Stimulated activated CD4-positive, alpha-beta T cell treated with anti-CD3 and anti-CD28 coated beads, Interleukin-1b, Interleukin-23, amount 100 ng/mL, for 1 hour (primary cell): Measurements from ENCODE around the gene PAPPA.

Experiments
- DNase-seq, 2 donors: peaks; one replicate each; pipeline ENCODE4 v3.0.0-alpha.2; 2020; ENCODE audit warnings: low read depth in 2 of 2

Gene PAPPA

DNA sequence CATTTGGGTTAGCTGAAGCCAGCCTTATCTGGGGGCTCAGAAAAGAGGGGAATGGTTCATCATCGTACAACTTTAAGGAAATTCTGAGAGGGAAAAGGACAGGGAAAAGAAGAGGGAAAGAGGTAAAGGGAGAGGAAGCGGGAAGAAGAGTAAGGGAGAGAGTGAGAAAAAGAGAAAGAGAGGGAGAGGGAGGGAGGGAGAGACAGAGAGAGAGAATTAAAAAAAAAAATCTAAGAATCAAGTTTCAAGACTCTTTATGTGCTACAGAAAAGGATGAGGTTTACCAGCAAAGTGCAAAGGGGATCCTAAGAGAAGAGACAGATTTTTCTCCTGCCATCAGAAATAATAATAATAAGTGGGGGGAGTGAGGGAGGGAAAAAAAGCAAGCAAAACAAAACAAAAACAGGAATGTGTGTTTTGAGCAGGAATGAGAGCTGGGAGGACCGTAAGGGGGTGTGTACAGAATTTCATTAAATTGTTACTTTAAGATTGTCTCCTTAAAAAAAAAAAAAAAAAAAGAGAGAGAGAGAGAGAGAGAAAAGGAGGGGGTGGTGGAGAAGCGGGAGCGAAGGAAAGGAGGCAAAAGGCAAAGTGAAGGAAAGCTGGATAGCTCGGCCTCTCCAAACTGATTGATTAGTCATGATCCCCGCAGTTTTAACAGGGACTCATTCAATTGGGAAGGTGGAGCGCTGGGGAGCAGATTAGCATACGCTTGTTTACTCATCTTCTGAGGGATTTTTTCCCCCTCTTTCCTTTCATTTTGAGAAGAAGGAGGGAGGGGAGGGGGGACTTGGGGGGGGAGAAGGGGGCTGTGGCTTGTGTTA lies 438 bp upstream of the PAPPA start:
- DNase-seq: no peak

DNA sequence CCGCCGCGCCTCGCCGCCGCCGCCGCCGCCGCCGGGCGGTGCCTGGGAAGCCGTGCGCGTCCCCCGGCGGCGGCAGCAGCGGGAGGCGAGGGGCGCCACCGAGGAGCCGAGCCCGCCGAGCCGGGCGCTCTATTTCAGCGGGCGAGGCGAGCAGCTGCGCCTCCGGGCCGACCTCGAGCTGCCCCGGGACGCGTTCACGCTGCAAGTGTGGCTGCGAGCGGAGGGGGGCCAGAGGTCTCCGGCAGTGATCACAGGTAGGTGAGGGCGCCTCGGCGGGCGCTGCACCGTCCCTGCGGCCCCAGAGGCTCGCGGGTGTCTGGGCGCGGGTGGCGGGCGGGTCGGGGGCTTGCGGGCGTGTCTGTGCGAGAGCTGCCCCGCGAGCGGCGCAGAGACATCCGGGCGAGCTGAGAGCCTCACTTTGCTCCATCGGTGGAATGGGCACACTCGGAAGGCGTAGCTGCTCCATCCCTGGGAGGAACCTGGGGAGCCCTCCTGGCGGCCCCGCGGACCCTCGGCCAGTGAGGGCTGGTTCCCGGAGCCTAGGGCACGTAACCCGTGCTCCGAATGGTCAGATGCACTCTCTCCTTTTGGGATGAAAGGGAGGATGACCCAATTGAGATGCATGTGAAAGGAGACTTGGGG lies 864 bp downstream of the PAPPA start:
- no peak for DNase-seq

DNA sequence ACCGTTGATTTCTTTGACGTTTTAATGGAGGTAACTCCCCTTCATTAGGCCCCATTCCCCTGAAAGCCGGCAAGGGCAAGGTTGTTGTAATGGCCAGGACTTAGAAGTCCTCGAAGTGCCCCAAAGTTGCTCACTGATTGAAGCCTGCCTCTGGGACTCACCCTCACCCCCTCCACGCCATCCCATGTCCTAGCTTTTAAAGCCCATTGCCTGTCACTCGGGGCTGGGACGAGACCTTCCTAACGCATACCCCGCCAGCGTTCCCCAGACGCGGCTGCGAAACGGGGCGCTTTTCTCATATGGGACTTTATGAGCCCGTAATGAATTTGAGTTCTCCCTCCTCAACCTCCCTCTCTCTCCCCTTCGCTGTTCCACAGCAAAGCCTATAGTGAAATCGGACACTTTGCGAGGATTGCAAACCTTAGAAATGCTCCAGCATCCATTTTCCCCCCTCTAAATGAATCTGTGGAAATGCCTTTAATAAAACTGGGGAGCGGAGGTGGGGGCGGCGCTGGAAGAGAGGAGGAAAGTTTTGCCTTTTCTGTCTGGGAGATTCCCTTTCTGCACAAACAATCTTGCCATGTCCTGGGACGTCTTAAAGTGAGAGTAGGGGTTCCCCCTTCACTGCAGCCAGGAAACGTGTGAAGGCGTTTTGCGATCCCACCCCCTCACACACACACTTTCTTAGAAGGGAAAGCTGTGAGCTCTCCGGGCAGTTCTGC lies 1.5 kb downstream of the PAPPA start:
- DNase-seq: no peak

- DNase-seq: no peak
Measured at GRCh38 chr9:116155698-116156039, 2.1 kb downstream of the PAPPA start.

DNA sequence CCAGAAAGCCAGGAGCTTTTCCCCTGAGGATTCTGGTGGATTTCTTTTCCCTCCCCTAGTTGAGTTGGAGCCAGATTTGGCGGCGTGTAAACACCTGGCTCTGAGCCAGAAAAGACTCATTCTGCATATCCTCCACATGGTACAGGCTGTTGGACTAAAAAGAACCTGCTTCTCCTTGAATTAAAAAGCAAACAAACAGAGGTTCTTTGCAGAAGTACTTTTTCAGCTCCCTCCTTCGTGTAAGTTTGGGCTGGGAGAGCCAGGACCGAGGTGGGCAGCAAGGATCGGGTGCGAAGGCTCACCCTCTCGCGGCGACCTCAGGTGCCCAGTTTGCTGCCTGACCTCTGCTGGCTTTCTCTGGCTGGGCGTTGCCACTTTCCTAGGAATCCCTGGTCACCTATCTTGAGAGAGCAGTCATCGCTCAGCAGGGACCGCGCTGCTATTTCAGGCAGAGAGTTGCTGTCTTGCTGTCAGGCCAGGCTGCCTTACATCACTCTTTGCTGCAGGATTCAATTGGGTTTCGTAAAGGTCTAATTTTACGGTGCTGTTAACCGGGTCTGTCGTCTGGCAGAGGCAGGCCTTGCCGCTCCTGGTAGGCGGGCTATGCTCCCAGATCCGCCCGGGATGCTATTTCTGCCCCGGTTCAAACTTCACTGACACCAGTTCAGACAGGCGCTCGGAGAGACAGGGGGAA lies 3.2 kb downstream of the PAPPA start:
- DNase-seq: no peak

DNA sequence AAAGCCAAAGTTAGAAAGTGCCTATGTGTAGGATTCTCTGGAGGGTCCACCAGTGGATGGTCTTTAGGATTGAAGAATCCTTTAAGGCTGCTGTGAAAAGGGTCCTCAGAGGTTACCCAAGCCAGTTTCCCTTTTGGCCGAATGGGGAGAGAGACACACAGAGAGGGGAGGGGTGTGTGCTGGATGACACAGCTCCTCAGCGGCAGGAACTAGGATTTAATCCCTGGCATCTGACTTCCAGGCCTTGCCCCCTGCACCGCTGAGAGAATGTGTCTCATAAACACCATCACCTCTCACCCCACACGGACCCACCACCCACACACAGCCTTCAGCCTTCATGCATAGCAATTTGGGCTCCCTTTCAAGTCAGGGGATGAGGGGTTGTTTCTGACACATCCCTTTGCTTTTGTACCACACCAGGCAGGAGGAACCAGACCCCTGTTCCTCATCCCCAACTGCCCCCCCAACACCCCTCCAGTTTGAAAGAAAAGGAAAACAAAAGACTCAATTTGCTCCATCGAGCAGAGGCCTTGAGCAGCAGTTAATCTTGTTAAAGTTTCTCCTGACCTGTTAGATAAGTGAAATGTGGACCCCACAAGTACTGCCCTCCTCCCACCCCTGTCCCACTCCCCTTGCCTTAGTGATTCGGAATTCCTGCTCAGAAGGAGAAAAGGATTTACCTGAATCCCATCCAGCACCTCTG lies 4.0 kb downstream of the PAPPA start:
- no peak for DNase-seq

DNA sequence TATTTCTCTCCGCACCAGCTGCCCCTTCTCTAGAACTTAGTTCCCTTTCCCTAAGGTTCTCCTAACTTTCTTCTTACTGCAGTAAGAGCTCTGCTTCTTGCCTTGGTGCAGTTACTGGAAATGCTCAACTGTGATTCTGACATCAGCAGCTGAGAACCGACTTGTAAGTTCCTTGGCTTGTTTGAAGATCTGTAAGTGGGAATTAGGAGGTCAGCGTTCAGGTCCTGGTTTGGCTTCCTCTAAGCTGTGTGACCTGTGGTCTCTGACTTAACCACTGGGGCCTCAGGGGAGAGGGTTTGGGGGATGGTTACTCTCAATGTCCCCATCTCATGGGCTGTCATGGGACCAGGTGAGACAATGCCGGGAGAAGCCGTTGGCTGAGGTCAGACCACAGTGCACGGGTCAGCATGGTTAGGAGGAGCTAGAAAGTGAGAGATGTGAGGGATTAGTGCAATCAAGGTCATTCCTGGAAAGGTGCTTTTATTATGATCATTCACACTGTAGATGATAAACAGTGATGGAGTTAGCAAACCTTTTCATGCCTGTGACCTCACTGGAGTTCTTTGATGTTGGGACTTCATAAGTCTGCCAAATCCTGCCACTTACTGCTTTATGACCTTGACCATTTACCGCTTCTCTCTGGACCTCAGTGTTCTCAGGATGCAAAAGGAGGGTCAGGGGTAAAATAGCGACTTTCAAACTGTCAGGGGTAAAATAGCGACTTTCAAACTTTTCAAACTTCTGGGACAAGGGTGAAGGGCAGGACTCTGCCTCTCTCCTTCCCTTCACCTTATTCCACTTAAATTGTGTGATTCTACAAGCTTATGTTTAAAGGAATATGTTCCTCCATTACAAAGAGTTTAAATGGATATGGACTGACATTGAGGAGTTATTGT lies 7.3 kb downstream of the PAPPA start:
- DNase-seq: no peak

DNA sequence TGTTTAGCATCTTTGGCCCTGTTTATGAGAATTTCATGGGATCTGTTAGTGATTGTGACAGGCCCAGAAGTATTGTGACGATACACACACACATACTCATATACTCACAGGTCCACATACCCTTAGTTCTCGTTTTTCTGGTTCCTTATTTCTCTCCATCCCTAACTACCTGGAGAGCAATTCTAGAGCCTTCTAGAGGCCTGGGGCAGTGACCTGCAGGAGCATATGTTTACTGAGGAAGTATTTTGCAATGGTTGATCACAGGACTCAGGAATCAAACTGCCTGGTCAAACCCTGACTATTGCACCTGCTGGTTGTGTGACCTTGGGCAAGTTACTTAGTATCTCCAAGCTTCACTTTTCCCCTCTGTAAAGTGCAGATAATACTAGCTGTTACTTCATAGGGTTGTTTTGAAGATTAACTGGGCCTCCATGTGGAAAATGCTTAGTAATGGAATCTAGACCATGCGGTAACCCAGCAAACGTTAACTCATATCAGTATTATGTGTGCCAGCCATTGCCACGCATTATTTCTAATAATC lies 8.7 kb downstream of the PAPPA start:
- no peak for DNase-seq

DNA sequence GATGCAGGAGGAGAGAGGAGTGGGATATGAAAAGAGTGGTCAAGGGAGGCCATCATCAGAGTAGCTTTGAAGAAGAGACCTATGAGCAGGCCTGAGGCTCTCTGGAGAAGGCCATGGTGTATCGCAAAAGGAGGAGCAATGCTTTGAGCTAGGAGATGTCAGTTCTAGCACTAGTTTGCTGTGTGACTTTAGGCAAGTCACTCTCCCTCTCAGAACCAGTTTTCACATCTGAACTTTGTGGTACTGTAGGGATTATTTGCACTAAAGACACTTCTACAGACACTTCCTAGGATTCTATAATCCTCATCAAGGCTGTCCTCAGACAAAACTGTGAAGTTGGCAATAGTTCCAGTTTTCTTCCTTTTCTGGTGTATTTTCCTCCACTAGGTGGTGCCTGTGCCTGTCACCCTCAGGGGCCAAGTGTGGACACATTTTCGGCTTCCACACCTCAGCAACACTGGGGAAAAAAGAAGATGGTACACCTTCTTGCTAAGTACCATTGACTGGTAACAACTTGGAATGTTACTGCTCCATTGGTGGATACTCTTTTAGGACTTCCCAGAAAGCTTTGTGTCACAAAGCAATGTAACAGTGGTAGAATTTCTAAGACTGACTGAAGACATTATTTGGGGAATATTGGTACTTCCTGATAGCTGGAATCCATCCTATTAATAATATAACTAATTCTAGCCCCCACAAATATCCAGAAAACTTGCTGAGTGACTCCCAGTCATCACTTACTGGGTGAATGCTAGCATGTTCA lies 9.9 kb downstream of the PAPPA start:
- DNase-seq: no peak

DNA sequence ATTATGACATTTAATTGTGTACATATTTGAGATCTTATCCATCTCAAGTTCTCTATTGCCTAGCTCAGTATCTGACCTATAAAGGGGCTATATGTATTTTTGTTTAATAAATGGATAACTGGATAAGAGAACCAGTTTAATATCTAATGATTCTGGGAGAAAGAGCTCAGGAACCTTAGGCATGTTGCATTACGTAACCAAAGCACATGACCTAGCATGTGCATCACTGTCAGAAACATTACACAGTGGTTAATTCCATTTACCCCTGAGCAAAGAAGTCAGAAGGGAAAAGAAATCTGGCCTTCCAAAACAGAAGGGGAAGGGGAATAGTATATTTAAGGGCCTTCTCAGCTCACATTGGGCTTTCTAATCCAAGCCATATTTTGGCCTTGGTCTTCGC lies 12.3 kb downstream of the PAPPA start:
- no peak for DNase-seq

DNA sequence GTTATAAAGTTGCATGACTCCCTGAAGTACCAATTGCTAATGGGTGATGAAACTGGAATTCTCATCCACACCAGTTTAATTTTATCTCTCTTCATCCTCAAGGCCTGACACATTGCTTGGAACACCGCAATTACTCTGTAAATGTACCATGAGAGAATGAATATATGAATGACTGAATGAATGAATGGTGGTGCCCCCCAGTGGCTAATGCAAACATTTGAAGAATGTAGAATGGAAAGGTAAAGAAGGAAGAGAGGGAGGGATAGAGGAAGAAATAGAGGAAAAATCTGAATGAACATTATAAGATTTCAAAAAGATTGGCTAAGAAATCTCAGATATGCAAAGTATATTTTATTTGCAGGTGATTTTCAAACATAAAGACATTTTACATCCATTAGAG lies 13.1 kb downstream of the PAPPA start:
- DNase-seq: no peak

GRCh38 chr9:116168231-116168630 lies 14.6 kb downstream of the PAPPA start:
- no peak for DNase-seq

DNA sequence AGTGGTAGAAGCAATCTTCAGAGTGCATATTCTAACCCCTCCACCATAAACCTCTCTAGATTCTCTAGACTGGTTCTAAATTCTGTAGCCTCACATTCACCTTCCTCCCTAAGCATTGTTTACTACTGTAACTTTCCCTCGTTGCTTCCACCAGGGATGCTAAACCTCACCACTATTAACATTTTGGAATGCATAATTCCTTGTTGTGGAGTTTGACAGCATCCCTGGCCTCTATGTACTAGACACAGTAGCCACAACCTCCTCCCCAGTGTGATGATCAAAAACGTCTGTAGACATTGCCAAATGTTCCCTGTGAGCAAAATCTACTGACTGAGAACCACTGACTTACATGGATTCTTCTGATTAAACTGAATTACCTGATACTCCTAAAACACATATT lies 18.6 kb downstream of the PAPPA start:
- no peak for DNase-seq

DNA sequence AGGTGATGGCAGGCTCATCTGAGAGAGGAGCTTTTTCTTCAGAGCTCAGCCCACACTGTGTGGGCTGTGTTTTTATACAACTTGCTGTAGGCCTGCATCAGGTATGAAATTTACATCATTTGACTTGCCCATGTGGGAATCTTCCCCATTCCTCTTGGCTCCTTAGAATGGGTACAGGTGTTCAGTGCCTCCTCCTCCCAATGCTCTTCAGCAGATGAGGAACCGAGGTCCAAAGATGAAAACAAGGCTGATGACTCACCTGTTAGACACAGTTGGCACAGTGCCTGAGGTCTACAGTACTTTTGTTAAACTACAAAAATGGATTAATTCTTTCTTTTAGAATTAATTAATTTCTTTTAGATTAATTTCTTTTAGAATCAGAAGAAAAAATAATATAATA lies 20.8 kb downstream of the PAPPA start:
- DNase-seq: no peak

DNA sequence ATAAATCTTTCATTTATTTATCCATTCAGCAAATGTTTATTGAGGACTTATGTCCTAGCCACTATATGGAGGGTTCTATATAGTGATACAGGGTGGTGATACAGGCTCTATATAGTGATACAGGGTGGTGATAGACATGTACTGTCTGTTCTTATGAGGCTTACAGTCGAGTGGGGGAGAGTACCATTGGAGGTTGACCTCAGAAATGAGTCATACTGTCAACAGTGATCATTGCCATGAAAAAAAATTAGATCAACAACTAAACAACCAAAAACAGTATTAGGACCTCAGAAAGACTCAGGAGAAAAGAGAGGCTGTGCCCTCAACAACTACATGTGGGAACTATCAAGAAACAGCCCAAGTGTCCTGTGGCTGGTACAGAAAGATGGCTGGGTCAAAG lies 22.0 kb downstream of the PAPPA start:
- no peak for DNase-seq

DNA sequence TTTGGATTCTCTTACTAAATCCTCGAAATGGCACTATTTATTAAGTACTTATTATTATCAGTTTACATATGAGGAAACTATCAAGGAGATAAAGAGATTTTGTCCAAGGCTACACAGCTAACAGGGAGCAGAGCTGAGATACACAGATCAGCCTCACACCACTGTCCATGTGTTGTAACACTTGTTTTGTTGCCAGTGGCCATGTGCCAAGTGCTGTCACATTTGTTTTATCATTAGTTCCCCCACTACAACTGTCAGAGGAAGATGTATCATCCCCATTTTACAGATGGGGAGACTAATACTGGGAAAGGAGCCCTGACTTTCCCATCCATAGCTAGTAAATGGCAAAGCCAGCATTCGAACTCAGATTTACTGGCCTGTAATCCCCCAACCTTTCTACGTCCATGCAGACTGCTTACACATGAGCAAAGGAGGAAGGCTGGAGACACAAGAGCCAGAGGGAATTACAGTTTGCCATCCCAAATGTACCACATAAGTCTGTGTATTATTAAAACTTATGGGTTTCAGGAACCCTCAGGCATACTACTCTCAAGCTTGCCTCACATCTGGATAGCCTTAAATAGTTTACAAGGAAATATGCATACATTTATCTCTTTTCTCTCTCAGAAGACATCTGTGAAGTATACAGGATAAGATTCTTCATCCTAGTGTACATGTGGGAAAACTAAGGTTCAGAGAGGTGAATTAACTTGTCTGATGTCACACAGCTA lies 25.1 kb downstream of the PAPPA start:
- DNase-seq: no peak

DNA sequence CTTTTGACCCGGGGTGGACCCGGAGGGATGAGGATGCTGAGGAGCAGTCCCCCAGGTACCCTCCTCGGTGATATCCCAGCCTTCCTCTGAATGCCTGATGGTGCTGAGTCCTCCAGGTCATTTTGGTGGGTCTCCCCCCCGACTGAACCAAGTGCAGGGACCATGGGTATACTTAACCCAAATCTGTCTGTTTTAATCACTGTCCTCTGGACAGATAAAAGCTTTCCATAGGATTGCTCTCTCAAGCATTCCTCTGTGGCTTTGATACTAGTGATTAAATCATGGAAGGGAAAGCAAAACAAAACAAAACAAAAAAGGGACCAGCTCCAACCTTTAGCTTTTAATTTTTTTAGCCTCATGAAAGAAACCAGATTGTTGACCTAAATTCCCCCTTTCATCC lies 26.0 kb downstream of the PAPPA start:
- no peak for DNase-seq

GRCh38 chr9:116181853-116182610 lies 28.4 kb downstream of the PAPPA start:
- no peak for DNase-seq
